ENCODE results near the gene NDST3. TPM values are rescaled to one million over a fixed set of nuclear protein-coding genes. Genes with fewer than 3 reads are reported as not detected.

Gene NDST3
- total RNA-seq: 39.3 TPM

DNA sequence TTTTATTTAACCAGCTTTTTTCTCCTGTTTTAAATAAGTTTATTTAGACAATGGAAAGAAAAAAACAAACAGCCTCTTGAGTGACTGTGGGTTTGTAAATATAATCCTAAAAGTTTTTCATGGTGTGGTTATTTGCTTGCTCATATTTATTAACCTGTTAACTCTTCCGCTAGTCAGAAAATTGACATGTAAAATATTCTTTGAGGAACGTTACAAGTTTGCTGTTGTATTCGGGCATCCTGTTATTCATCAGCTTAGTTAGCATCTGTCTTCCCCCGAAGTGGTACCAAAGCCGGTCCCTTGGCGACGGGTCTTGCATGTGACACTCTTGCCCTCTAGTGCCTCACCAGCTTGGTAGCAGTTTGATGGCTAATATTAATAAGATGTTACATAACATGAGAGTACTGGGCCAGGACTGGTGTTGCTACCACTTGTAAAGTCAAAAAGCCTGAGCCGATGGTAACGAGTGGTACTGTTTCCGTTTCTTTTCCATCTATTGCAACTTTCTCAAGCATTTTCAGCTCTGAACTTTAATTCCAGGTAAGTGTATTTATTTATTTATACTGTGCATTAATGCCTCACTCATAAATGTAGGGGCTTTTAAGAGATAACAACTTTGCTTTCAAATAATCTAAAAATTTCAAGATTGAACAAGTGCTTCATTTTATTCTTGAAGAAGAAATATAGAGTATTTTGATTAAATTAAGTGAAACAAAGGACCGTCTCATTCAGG lies at the start of gene NDST3:
Gene NDST3, plus strand, starts transcription at position 434 of the 733 bp plus-strand sequence. CDS start 19,425 bp downstream, outside the sequence.
- peak; percentile 70 for DNase-seq

DNA sequence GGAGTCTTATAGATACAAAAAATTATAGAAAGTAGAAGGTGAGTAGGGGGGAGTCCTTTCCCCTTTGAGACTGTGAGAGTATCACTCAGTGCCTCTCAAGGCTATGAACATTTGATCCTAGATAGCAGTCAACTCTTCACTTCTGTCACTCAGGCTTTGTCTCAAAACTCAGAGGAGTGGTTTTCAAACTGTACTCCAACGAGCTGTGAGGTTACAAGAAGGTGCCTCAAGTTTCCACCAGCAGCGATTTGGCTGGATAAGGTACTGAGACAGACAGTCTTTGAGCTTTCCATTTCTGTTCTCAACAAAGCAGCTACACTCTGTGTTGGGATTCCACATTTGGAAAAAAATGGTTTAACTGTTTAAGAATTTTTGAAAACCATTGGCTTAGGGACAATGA lies 48.0 kb upstream of the NDST3 start:
- no peak for DNase-seq

DNA sequence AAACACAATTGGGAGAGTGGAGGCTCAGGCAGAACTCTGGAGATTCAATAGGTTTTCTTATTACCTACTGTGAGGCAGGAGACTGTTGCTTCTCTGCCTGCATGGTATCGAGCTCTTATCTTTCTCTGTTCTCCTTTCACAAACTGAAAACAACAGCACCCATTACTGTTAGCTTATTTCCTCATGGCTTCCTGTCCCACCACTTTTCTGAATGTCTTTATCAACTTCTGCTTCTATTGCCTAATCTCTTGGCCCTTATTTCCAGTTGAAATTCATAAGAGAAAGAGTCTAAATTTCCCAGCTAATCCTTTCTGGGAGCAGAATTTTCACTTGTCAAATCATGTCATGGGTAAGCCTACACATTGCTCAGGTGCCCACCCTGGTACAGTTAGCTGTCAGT lies 46.8 kb upstream of the NDST3 start:
- DNase-seq: no peak

DNA sequence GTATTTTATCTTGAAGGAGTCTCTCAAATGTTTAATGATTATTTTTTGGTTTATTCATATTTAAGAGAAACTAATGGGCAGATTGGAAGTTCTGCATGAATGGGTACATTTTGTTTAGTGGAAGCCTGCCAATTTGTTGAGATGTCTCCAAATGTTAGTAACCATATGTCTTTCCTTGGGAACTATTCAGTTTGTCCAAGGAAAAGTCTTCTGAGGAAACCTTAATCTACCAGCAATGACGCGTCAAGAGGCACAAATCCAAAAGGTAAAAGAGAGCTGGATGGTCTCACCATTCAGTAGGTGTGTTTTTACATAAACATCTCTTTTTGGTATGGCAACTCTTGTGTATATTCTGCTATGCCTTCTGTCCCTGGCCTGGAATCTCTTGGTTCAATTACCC lies 37.4 kb upstream of the NDST3 start:
- DNase-seq: no peak

DNA sequence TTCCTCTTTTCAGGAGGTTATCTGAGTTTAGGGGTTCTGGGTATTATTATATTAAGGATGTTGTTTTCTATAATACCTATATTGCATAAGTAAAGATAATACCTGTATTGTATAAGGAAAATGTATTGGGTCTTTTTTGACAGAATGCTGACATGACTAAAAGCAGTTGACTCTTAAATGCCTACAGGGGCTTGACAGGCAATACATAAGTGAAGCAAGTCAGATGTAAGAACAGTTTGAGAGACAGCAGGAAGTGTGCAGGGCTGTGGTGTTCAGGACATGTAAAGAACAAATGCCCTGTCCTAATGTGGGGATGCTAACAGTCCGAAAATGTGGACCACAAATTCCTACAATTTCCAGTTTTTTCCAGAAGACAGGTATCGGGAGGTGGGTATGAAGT lies 30.2 kb upstream of the NDST3 start:
- no peak for DNase-seq

DNA sequence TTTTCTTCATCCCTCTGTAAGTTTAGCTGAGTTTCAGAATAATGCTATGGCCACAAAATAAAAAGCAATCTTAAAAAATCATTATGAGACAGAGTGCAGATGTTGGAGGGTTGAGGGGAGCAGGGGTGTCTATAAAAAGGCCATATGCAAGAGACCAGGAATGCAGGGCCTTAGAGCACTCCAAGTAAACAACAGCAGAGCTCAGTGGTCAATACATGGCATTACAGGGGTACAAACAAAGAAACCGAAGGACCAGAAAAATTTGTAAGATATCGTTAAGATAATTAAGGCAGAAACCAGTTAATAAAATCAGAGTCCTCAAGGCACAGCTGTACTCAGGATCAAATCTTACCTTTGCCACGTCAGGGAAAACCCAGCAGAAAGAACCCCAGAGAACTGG lies 28.4 kb upstream of the NDST3 start:
- DNase-seq: no peak

DNA sequence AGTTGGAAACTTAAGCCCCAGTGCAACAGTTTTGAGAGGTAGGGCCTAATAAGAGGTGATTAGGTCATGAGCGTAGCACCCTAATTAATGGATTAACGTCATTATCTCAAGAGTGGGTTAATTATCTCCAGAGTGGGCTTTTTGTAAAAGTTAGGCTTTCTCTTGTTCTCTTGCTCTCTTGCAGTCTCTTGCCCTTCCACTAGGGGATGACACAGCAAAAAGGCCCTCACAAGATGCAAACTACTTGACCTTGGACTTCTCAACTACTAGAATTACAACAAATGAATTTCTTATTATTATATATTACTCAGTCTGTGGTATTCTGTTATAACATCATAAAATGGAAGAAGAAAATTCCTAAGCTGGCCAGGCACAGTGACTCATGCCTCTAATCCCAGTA lies 22.1 kb upstream of the NDST3 start:
- DNase-seq: no peak

DNA sequence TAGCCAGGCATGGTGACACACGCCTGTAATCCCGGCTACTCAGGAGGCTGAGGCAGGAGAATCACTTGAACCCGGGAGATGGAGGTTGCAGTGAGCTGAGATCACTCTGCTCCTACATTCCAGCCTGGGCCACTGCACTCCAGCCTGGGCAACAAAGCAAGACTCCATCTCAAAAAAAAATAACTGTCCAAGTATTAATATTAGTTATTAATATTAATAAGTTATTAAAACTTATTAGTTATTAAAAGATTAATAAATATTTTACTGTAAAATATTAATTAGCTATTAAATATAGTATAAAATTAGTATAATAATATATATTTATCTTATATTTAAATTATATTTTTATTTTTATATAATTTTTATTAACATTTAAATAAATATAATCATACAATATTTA lies 19.5 kb upstream of the NDST3 start:
- DNase-seq: no peak

DNA sequence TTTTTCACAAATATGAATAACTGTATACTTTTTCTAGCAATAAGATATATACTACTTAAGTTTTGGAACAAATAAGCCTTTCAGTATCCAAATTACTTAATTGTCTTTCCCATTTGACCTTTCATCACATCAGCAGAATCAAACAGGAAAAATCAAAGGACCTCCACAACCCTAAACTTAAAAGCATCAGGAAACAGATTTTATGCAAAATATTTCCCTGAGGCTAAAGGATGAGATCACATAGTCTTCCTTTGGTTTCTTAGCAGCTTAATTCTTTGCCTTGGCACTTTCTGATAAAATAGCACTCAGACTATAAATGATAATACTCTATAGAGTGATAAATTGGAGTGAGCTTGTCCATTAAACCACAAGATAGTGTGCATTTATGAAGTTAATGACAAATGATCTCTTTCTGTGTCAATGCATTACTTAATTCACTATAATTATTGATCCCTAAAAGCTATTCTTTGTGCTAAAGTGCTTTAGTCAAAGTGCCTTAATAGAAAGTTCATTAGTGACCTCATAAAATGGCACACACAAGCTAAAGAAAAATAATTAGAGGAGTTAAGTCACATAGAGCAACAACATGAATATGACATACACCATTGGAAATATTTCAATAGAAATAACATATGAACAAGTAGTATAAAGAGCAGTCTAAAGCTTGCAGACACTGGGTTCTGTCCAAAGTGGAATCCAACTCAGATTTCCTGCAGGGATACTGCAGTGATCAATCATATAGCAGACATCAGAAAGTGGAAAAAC lies 15.7 kb upstream of the NDST3 start:
- DNase-seq: no peak

DNA sequence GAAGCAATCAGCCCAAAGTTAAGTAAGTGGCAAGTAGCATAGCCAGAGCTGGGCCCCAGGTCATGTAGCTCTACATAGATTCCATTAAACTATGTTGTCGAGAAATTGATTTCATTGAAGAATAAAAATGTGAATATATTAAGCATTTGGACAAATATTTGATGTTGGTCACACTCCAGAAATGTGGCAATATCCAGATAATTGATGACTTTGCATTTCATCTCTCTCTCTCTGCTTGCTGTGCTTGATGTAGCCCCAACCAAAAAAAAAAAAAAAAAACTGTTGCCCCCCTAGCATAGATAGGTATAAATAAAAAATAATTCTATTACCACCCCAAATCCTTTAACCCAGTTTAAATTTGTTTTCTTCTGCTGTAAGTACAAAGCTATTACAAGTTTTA lies 7.5 kb upstream of the NDST3 start:
- DNase-seq: no peak

DNA sequence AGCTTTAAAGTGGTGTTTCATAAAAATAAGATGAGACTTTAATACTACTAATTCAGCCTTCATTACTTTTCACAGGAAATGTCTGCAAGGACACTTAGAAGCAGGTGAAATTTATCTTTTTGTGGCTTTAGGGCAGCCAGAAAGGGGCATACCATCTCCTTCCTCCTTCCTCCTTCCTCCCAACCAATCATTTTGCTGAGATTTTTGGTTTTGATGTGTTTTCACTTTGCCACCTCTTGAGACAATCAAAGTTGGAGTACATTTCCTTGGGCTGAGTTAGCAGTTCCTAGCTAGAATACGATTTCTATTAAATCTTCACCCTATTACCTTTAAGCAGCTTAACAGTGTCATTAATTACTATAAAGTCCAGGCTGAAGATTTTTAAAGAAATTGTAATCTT lies 5.1 kb upstream of the NDST3 start:
- no peak for DNase-seq

DNA sequence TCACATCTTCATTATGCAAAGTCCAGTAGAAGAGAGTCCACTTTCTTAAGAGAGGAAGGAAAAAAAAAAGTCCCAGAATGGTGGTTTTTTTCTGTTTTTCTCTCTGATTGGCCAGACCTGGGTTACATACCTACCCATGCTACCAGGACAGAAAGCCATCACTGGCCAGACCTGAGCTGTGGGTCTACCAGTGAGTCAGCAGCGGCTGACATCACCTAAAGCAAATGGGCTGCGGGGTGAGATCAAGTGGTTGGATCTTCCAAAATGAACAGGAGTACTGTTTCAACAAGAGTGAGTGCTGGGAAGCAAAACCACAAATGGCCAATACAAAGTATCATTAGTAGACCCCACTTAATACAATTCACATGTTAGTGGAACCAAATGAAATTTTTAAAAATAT lies 1.6 kb upstream of the NDST3 start:
- peak; percentile 4 for DNase-seq

DNA sequence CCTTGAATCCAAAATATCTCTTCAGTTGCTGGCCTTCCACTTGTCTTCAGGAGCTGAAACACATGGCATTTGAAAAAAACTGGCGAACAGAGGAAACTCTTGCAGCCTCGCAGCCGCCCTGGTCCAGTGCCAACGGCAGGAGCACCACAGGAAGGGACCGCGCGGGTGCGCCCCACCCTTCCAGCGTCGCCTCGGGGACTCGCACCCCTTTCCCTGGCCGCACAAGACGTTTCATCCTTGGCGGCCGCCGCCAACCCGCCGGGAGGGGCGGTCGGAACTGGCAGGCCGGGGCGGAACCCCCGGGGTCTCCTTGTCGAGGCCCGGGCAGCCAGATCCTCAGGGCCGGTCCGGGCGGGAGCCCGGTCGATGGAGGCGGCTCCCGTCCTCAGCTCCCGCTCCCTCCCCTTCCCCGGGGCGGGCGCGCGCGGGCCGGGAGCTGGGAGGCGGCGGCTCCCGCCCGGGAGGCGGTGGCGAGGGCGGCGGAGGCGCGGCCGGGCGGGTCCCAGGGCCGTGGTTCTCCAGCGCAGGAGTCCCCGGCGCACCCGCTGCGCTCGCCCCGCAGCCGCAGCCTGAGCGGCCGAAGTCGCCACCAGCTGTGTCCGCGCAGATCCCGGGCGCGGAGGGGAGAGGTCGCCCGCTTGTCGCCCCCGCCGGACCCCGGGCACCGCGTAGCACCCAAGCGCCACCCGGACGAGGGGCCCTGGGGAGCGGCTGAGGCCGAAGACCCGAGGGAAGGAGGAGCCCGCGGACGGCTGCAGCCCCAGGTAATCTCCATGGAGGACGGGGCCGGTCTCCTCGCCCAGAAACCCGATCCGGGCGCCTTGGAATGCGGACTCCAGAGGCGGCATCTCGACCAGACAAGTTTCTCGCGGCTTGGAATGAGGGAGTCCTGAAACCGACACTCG lies 886 bp upstream of the NDST3 start:
- peak; percentile 34 for DNase-seq

DNA sequence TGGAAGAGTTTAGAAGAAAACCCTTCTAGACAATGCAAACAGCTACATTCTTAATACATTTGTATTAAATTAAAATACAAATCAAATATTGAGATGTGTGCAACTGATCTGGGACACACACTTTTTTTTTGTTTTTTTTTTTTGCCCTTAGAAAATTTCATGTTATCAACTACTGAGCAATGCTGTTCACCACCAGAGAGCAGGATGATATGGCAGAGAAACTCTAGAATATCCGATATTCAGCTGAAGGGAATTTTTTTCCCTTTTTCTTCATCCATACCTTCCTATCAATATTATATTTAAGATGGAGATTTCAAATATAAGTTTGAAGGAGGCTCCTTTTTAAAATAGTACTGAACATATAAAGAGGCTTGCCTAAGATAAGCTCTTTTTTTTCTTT lies 1.0 kb downstream of the NDST3 start:
- DNase-seq: no peak

DNA sequence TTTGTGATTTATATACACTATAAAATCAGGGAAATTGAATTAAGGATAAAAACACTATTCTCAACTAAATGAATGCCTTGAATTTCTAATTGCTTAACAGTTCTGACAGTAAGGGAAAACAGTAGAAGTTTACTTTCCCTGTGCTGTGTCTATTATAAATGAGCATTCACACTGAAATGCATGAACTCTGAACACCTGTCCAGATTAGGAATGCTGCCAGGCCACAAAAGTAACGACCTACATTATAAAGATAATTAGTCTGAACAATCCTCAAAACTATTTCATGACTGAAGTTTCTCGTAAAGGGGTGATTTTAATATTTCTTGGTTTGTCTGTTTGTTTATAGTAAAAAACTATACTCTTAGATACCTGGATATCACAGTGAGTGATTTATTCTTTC lies 2.0 kb downstream of the NDST3 start:
- no peak for DNase-seq

DNA sequence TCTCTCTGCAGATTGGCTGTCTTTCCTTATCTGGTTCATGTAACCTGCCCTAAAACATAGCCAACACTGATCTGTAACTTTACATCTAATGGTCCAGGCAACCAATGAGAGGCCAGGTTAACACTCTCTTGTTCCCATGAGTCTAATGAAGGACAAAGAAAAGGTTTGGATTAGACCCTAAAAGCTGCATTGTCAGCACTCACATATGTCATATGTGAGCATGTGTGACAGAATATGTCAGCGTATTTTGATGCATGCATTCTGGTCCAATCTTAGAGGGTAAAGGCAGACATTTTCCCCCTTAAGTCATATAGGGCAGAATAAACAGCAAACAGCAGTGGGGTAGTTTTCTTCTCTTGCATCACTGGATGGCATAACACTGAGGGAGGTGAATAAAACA lies 3.7 kb downstream of the NDST3 start:
- DNase-seq: no peak

DNA sequence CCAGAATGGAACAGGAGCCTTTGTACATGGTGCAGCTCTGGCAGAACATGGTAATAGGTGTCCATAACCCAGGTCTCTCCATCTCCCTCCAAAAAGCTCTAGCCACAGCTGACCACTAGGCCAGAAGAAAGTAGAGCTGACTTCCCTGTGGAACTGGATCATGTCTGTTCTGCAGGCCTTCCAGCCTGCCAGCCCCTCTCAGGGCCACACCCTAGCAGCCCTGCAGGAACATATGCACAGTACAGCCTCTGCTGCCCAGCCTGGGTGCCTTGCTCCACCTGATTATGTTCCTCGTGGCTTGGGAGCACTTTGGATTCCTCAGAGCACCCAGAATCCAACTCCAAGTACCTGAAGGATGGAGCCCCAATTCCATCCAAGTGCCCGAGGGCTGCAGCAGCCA lies 12.0 kb downstream of the NDST3 start:
- DNase-seq: no peak

DNA sequence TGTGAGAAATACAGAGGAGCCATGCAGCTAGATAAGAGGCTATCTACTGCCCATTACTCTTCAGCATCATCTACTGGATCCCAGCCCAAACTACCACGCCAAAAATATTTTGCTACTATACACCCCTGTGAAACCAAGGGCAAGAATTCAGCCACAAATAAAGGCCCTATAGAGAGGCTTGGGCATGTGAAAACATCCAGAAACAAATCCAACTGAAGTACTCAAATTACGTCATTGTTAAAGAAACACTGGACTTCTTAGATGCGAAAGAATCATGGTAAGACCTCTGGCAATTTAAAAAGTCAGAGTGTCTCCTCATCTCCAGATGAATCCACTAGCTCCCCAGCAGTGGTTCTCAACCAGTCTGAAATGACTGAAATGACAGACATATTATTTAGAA lies 12.8 kb downstream of the NDST3 start:
- no peak for DNase-seq

DNA sequence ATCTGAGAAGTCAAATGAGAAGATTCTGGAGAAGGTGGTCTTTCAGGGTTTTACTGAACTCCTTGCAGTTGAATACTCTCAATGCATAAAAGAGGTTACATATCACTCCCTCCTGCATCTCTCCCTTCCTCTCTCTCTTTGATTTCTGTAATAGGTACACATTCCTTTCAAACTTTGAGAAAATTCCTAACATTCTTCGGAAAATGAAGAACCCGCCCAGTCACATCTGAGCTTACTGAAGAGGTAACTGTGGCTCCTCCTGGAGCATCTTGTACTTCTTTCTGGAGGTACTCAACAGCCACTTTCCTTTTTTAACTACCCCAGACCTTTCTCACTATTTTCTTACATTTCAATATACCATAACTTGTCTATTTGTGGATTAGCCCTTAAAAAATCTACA lies 24.7 kb downstream of the NDST3 start:
- DNase-seq: no peak

DNA sequence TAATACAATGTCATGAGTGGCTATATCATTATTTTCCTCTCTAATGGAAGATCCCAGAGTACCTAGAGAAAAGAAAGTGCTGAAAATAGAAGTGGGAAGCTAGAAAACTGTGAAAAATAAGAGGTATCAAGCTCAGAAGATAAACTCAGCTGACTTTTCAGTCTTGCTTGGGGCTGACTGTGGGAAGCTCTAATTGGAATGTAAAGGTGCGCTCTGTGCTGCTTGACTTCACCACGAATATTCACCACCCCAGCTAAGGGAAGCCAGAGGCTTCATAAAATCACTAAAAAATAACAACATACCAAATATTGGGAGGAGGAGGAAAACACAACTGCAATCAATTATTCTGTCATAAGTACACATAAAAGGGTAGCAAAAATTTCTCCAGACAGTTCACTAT lies 25.1 kb downstream of the NDST3 start:
- DNase-seq: no peak

DNA sequence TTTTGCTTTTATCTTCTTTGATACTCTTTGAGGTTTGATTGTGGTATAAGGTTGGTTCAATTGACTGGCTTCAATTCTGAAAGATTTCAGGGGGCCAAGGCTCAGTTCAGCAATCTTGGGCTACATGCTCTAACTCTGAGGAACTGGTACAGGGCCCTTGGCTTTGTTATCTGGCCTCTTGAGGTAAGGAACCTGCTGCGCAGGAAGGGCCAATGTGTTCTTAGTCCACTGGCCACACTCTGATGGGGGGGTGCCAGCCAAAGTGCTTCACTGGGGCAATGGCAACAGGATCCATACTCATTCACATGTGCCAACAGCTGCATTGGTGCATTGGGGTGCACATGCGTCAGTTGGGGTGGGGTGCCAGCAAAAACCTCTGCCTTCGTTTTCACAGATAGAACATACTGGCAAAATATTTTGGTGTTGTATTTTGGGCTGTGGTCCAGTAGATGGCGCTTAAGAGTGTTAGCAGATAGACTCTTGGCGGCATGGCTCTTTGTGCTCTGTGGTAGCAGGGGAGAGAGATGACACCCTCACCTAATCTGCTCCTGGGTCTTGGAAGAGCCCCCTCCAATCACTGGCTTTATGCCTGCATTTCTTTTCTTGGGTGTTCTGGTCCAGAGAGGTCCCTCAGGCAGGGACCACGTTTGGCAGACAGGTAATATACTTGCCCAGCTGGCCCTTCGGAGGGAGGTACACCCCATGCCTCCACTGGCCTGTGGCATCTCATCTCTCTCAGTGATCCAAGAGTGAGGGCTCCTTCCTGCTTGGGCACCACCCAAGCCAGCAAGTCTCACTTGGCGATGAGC lies 42.9 kb downstream of the NDST3 start:
- DNase-seq: no peak

DNA sequence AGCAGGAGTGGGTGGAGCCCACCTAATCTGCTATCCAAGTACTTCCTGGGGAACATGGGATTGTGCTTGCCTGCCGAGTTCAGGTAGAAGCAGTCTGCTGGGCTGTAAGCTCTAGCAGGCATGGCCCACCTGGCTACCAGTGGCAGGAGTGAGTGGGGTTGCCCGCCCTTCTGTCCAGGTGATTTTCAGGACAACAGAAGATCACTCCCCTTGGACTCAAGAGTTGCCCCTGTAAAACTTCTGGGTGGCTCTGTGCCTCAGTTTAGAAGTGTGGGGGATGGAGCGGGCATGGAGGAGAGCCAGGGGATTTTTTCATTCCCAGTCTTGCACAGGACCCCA lies 43.5 kb downstream of the NDST3 start:
- DNase-seq: no peak

Data from occipital lobe (tissue), 2 donors.